ENCODE measurements around the gene POGK.
"Not testable (repeated sequence)": the region's sequence is repeated elsewhere in the genome, so short reads cannot be mapped to it uniquely, and the experiment has no call there.

The POGK gene, protein sequence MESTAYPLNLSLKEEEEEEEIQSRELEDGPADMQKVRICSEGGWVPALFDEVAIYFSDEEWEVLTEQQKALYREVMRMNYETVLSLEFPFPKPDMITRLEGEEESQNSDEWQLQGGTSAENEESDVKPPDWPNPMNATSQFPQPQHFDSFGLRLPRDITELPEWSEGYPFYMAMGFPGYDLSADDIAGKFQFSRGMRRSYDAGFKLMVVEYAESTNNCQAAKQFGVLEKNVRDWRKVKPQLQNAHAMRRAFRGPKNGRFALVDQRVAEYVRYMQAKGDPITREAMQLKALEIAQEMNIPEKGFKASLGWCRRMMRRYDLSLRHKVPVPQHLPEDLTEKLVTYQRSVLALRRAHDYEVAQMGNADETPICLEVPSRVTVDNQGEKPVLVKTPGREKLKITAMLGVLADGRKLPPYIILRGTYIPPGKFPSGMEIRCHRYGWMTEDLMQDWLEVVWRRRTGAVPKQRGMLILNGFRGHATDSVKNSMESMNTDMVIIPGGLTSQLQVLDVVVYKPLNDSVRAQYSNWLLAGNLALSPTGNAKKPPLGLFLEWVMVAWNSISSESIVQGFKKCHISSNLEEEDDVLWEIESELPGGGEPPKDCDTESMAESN

DNA sequence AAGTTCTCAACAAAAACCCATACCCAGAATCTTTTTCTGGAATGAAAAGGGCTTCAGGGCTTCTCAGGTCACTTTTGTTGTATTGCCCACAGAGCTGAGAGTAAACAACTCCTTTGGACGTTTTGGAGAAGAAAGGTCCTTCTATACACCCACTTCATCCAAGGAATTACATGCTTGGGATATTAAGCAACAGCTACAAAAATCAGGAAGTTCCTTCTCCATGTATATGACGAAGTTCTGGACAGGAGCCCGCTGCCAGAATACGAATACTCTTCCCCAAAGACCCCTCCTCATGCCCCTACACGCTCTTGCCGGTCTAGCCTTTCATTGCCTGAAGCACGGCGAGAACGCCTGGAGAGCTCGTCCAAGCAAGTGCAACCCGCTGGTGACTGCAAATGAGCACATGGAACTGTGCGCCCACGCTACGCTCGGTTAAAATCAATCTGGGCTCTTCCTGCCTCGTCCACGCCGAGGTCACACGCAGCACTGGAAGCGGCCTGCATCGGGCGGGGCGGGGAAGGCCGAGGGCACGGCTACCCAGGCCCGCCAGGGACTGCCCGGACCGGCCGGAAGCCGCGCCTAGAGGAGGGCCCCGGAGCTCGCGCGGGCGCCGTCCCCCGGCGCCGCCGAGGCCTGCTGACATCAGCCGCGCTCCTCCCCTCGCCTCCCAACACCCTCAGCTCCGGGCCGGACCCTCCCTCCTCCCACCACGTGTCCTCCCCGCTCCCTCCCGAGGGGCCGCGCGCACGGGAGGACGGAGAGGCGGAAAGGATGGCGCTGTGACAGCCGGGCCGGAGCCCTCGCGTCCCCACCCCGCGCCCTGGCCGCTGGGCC is at the start of gene POGK:
Gene POGK (plus strand): TSS at position 710 of the 834 bp plus-strand sequence. CDS start 1,482 bp downstream, outside the sequence.
- no peaks in the 10 kb centered on the region for H3K27me3 Mint-ChIP-seq
- DNase-seq: peak; percentile 91

DNA sequence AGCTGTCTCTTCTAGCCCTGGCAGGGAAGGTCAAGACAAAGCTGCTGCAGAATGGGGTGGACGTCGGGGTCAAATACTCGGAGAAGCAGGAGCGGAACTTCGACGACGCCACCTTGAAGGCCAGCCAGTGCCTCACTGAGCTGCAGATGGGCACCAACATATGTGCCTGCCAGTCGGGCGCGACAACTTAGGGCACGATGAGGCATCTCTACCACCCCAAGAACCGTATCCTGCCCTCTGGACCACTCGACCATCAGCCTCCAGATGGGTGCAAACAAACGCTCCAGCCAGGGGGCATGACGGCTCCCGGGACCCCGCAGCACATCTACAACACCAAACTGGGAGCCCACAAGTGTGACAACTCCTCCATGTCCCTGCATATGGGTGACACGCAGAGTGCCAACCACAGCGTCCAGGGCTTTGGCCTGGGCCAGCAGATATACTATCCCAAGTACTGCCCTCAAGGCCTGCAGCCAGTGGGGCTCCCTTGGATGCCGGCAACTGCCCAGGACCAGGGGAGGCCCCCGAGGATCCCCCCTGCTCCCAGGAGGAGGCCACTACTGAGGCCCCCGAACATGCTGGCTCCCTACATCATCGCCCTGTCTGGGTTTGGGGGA is 42.5 kb upstream of the POGK start:
- no peak overlapping the region for H3K4me3 Mint-ChIP-seq
- no peak for DNase-seq
- H3K36me3 Mint-ChIP-seq (ENCODE audit: low read depth): no peaks in the 10 kb centered on the region
- H3K27ac Mint-ChIP-seq: no peak overlapping the region
- no peaks in the 10 kb centered on the region for H3K4me1 Mint-ChIP-seq (ENCODE audit: low read depth)
- H3K27me3 Mint-ChIP-seq: peaks cover 37% of the 10 kb centered on the region
- H3K9me3 Mint-ChIP-seq: no peaks in the 10 kb centered on the region

More for the DNA sequence above, at the start of gene POGK:
- H3K36me3 Mint-ChIP-seq (ENCODE audit: low read depth): peaks cover 47% of the 10 kb centered on the region
- peak within 1 kb of the TSS; percentile 99 for H3K27ac Mint-ChIP-seq
- peak within 1 kb of the TSS; percentile 90 for H3K4me3 Mint-ChIP-seq
- no peaks in the 10 kb centered on the region for H3K9me3 Mint-ChIP-seq
- H3K4me1 Mint-ChIP-seq (ENCODE audit: low read depth): peaks cover 57% of the 10 kb centered on the region

DNA sequence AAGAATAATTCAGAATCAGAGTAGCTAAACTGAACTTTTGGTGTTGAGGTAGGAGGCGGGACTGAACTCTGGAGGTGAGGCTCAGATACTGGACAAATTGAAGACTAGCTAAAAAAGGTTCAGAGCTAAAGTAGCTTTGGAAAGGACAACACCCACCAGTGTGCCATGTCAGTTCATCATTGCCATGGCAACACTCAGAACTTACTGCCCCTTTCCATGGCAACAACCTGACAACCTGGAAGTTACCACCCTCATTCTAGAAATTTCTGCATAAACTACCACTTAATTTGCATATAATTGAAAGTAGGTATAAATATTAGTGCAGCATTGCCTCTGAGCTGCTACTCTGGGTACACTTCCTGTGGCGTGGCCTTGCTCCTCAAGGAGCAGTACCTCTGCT is 30.3 kb upstream of the POGK start:
- Mint-ChIP-seq H3K36me3 (ENCODE audit: low read depth) (no peaks in the 10 kb centered on the region), H3K27me3 (peaks cover 26% of the 10 kb centered on the region), H3K4me3 (no peak overlapping the region), H3K9me3 (no peaks in the 10 kb centered on the region), H3K4me1 (ENCODE audit: low read depth) (no peaks in the 10 kb centered on the region), H3K27ac (no peak overlapping the region)
- no peak for DNase-seq

DNA sequence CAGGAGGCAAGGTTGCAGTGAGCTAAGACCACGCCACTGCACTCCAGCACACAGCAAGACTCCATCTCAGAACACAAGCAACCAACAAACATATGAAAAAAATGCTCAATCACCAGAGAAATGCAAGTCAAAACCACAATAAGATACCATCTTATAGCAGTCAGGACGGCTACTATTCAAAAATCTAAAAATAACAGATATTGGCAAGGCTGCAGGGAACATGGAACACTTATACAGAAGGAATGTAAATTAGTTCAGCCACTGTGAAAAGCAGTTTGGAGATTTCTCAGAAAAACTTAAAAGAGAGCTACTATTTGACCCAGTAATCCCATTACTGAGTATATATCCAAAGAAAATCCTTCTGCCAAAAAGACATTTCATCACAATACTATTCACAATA is 27.6 kb upstream of the POGK start:
- Mint-ChIP-seq H3K36me3 (ENCODE audit: low read depth) (no peaks in the 10 kb centered on the region), H3K4me1 (ENCODE audit: low read depth) (no peaks in the 10 kb centered on the region), H3K9me3 (no peaks in the 10 kb centered on the region), H3K27ac (no peak overlapping the region), H3K27me3 (peaks cover 34% of the 10 kb centered on the region), H3K4me3 (no peak overlapping the region)
- DNase-seq: no peak

DNA sequence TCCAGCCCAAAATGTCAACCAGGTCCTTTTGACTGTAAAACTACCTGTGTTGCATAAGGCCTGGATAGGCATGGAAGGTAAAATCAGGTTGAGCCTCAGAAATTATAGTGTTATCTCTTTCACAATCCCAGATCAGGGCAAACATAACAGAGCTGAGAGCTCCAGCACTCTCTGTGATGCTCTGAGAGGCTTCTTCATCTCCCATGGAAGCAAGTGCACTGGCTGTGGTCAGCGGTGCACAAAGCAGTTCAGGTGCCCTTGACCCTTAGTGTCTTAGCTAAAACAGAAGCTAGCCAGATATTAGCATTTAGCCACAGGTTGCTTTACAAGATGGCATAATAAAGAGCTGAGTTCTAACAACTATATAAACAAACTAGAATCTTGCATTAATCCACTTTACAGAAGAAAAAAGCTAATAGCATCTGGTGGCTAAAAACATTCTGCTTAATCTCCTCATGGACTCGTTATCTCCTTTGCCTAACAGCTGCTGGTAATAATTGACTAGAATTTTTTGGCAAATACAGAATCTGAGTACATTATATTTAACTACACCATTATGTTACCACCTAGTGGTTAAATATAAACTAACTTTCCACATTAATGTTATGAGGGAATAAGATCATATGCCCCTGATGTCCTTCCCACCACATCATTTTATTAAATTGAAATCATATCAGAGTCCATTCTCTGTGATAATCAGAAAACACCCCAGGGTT is 25.6 kb upstream of the POGK start:
- Mint-ChIP-seq H3K4me1 (ENCODE audit: low read depth) (no peaks in the 10 kb centered on the region), H3K27me3 (peaks cover 36% of the 10 kb centered on the region), H3K9me3 (no peaks in the 10 kb centered on the region), H3K4me3 (no peak overlapping the region), H3K36me3 (ENCODE audit: low read depth) (no peaks in the 10 kb centered on the region), H3K27ac (no peak overlapping the region)
- no peak for DNase-seq

DNA sequence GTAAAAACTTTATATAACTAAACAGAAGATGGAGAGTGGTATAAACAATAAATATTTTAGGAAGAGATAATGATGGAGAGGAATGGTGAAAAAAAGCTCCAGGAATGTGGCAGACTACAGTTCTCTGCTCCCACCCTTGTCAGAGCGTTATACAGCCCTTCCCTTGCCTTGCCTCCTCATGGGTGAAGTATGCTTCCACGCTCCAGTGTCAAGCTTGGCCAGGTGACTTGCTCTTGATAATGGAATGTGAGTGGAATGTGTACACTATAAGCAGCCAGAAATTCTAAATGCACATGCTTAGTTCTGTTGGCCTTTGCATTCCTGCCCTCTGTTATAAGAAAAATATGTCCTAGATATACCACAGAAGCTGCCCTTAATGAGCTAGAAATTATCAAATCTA is 24.7 kb upstream of the POGK start:
- Mint-ChIP-seq H3K27ac (no peak overlapping the region), H3K27me3 (peaks cover 36% of the 10 kb centered on the region), H3K4me3 (no peak overlapping the region), H3K4me1 (ENCODE audit: low read depth) (no peaks in the 10 kb centered on the region), H3K9me3 (peaks cover 5% of the 10 kb centered on the region), H3K36me3 (ENCODE audit: low read depth) (no peaks in the 10 kb centered on the region)
- DNase-seq: no peak

DNA sequence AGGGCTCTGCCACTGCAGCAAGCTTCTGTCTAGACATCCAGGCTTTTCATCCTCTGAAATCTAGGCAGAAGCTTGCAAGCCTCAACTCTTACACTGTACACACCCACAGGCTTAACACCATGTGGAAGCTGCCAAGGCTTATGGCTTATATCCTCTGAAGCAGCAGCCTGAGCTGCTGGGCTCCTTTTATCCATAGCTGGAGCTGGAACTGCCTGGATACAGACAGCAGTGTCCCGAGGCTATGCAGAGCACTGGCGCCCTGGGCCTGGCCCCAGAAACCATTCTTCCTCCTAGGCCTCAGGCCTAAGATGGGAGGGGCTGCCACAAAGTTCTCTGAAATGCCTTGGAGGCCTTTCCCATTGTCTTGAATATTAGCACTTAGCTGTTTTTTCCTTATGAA is 19.3 kb upstream of the POGK start:
- H3K9me3 Mint-ChIP-seq: peaks cover 14% of the 10 kb centered on the region
- no peak overlapping the region for H3K27ac Mint-ChIP-seq
- peaks cover 14% of the 10 kb centered on the region for H3K27me3 Mint-ChIP-seq
- DNase-seq: no peak
- H3K4me1 Mint-ChIP-seq (ENCODE audit: low read depth): no peaks in the 10 kb centered on the region
- no peaks in the 10 kb centered on the region for H3K36me3 Mint-ChIP-seq (ENCODE audit: low read depth)
- H3K4me3 Mint-ChIP-seq: no peak overlapping the region

DNA sequence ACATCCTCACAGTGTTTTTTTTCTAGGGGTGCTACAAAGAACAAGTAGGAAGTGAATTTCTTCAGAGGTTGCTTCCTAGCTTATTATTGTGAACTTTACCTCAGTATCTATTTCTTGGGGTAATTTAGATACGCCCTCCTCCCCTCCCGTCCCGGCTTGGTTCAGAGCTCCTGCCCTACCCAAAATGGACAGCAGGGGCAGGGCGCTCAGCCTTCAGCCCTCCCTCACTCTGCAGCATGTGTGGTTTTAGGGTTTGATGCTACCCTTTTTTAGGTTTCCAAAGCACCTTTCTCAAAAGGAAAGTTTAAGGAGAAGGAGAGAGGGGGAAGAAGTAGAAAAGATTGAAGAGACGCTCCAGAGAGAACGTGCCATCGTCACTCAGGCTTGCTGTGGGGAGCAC is 16.9 kb upstream of the POGK start:
- Mint-ChIP-seq H3K27me3 (peaks cover under 1% of the 10 kb centered on the region), H3K4me3 (no peak overlapping the region), H3K4me1 (ENCODE audit: low read depth) (no peaks in the 10 kb centered on the region), H3K27ac (no peak overlapping the region), H3K36me3 (ENCODE audit: low read depth) (no peaks in the 10 kb centered on the region), H3K9me3 (peaks cover 14% of the 10 kb centered on the region)
- DNase-seq: no peak

DNA sequence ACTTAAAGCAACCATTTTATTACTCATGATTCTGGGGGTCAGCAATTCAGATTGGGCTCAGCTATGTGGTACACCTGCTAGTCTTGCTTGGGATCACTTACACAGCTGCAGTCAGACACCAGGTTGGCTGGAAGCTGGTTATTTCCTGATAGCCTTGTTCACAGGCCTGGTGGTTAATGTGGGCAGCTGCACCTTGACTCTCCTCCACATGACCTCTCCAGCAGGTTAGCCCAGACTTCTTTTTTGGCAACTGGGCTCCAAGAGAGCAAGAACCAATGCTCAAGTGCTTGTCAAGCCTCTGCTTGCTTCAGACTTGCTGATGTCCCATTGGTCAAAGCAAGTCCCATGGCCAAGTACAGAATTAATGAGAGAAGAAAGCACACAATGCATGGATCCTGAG is 11.8 kb upstream of the POGK start:
- H3K4me1 Mint-ChIP-seq (ENCODE audit: low read depth): no peaks in the 10 kb centered on the region
- H3K9me3 Mint-ChIP-seq: peaks cover 20% of the 10 kb centered on the region
- H3K4me3 Mint-ChIP-seq: no peak overlapping the region
- H3K27ac Mint-ChIP-seq: no peak overlapping the region
- peaks cover 12% of the 10 kb centered on the region for H3K27me3 Mint-ChIP-seq
- DNase-seq: no peak
- H3K36me3 Mint-ChIP-seq (ENCODE audit: low read depth): peaks cover 2% of the 10 kb centered on the region

DNA sequence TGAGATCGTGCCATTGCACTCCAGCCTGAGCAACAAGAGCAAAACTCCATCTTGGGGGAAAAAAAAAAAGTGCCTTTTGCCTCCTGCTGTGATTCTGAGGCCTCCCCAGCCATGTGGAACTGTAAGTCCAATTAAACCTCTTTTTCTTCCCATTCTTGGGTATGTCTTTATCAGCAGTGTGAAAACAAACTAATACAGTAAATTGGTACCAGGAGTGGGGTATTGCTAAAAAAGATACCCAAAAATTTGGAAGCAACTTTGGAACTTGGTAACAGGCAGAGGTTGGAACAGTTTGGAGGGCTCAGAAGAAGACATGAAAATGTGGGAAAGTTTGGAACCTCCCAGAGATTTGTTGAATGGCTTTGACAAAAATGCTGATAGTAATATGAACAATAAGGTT is 9.5 kb upstream of the POGK start:
- Mint-ChIP-seq H3K9me3 (peaks cover 20% of the 10 kb centered on the region), H3K27me3 (peaks cover 12% of the 10 kb centered on the region)
- H3K27ac Mint-ChIP-seq; H3K4me3 Mint-ChIP-seq; H3K36me3 Mint-ChIP-seq (ENCODE audit: low read depth); DNase-seq; H3K4me1 Mint-ChIP-seq (ENCODE audit: low read depth): not testable (repeated sequence)

DNA sequence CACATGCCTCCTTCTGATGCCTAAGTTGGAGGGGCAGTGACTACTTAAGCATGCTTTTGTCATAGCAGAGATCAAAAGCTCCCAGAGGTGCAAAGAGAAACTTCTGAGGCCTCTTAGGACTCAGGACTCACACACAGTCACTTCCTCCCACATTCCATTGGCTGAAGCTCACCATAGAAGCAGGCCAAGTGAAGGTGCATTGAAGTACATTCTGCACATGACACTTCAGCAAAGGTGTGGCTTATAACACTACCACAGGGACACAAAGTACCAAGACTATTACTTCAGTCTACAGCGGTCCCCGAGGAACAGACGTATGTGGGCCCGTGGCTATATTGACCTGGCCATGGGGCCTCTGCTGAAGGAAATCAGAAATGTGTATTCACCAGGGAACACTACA is 2.5 kb upstream of the POGK start:
- peaks cover 4% of the 10 kb centered on the region for H3K27me3 Mint-ChIP-seq
- H3K27ac Mint-ChIP-seq: no peak overlapping the region
- no peaks in the 10 kb centered on the region for H3K9me3 Mint-ChIP-seq
- no peak overlapping the region for H3K4me3 Mint-ChIP-seq
- peaks cover 37% of the 10 kb centered on the region for H3K4me1 Mint-ChIP-seq (ENCODE audit: low read depth)
- H3K36me3 Mint-ChIP-seq (ENCODE audit: low read depth): peaks cover 25% of the 10 kb centered on the region
- DNase-seq: no peak

DNA sequence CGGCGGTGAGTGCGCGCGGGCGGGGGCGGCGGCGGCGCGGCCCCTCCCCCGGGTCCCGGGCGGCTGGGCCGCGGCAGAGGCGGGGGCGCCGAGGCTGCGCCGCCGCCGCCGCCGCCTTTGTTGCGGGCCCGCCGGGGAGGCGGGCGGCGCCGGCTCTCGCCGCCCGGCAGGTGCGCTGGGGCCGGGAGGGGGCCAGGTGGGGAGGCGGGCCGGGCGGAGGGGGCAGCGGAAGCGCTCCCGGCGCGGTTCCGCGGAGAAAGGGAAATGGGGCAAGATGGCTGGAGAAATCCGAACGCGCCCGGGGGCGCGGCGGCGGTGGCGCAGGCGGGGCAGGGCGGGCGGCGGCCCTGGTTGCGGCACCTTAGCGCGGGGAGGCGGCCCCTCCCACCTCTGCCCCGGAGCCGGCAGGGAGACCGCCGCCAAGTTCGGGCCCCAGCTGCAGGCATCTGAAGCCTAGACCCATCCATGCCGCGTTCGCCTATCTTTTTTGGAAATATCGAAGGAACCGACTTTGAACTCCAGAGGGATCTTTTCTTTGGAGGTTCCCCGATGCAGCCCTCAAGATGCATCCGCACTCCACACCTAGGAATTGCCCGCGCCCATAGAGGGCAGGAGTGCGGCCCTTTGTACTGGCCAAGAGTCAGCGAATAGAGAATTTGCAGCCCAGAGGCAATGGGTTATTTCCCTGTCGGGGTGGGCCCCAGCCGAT is 479 bp downstream of the POGK start:
- H3K4me1 Mint-ChIP-seq (ENCODE audit: low read depth): peaks cover 65% of the 10 kb centered on the region
- H3K9me3 Mint-ChIP-seq: no peaks in the 10 kb centered on the region
- H3K27me3 Mint-ChIP-seq: no peaks in the 10 kb centered on the region
- H3K4me3 Mint-ChIP-seq: peak overlapping the region; percentile 90
- H3K27ac Mint-ChIP-seq: peak overlapping the region; percentile 87
- peaks cover 55% of the 10 kb centered on the region for H3K36me3 Mint-ChIP-seq (ENCODE audit: low read depth)
- DNase-seq: peak; percentile 76

Data from activated T-cell treated with anti-CD3 and anti-CD28 coated beads, Interleukin-2, amount 50 U/mL, for 24 hours (primary cell).